Measurements from ENCODE around the gene COPS3.

DNA sequence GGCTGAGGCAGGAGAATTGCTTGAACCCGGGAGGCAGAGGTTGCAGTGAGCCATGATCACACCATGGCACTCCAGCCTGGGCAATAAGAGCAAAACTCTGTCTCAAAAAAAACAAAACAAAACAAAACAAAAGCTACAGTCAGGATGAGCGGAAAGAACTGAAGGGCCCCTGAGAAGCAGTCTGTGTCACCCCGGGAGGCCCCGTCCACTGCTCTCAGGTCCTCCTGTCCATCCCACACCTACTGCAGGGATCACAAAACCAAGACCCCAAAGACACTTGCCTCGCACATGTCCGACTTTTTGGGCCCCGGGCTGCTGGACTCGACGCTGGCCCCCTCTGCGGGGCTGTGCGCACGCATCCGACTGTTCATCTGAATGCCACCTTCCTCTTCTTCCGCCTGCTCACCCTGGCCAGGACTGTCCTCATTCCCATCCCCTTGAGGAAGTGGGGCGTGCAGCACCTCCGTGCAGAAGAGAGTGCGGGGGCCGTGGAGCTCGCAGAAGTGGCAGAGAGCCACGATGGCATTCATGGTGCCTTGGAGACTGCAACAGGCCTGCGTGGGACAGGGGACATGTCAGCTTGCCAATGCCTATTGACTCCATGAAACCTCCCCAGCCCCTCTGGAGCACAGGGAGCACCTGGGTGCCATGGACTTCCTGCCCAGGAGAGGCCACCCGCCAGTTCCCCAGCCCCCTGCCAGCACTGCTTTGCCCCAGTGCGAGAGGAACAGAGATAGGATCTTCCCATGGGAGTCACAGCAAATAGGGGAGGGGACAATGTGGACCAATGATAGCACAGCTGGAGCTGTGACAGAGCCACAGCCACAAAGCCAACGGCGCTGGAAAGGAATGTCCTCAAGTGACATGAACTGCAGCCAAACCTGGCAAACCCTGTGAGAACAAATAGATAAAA is 53.2 kb downstream of the COPS3 start:
- no peak for TF ChIP-seq POLR2AphosphoS5 (IDR thresholded peaks at IDR 0.05; ENCODE audit: low read depth)
- TF ChIP-seq, protein P1, sequence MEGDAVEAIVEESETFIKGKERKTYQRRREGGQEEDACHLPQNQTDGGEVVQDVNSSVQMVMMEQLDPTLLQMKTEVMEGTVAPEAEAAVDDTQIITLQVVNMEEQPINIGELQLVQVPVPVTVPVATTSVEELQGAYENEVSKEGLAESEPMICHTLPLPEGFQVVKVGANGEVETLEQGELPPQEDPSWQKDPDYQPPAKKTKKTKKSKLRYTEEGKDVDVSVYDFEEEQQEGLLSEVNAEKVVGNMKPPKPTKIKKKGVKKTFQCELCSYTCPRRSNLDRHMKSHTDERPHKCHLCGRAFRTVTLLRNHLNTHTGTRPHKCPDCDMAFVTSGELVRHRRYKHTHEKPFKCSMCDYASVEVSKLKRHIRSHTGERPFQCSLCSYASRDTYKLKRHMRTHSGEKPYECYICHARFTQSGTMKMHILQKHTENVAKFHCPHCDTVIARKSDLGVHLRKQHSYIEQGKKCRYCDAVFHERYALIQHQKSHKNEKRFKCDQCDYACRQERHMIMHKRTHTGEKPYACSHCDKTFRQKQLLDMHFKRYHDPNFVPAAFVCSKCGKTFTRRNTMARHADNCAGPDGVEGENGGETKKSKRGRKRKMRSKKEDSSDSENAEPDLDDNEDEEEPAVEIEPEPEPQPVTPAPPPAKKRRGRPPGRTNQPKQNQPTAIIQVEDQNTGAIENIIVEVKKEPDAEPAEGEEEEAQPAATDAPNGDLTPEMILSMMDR (IDR thresholded peaks at IDR 0.05; ENCODE audit: insufficient read depth, low read length) = no peak
- TF ChIP-seq, protein P2, sequence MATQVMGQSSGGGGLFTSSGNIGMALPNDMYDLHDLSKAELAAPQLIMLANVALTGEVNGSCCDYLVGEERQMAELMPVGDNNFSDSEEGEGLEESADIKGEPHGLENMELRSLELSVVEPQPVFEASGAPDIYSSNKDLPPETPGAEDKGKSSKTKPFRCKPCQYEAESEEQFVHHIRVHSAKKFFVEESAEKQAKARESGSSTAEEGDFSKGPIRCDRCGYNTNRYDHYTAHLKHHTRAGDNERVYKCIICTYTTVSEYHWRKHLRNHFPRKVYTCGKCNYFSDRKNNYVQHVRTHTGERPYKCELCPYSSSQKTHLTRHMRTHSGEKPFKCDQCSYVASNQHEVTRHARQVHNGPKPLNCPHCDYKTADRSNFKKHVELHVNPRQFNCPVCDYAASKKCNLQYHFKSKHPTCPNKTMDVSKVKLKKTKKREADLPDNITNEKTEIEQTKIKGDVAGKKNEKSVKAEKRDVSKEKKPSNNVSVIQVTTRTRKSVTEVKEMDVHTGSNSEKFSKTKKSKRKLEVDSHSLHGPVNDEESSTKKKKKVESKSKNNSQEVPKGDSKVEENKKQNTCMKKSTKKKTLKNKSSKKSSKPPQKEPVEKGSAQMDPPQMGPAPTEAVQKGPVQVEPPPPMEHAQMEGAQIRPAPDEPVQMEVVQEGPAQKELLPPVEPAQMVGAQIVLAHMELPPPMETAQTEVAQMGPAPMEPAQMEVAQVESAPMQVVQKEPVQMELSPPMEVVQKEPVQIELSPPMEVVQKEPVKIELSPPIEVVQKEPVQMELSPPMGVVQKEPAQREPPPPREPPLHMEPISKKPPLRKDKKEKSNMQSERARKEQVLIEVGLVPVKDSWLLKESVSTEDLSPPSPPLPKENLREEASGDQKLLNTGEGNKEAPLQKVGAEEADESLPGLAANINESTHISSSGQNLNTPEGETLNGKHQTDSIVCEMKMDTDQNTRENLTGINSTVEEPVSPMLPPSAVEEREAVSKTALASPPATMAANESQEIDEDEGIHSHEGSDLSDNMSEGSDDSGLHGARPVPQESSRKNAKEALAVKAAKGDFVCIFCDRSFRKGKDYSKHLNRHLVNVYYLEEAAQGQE (IDR thresholded peaks at IDR 0.05; ENCODE audit: insufficient replicate concordance, low read depth) = no peak

All from HL-60 (cell line).